ENCODE data around the gene HUS1B.

Gene HUS1B

GRCh38 chr6:684831-685636, 28.1 kb upstream of the HUS1B start:
- TF ChIP-seq GATA3 (IDR thresholded peaks at IDR 0.05; ENCODE audit: low read depth, low read length) (no peak), GATA2 (IDR thresholded peaks at IDR 0.05; ENCODE audit: low read depth, low read length) (no peak)

DNA sequence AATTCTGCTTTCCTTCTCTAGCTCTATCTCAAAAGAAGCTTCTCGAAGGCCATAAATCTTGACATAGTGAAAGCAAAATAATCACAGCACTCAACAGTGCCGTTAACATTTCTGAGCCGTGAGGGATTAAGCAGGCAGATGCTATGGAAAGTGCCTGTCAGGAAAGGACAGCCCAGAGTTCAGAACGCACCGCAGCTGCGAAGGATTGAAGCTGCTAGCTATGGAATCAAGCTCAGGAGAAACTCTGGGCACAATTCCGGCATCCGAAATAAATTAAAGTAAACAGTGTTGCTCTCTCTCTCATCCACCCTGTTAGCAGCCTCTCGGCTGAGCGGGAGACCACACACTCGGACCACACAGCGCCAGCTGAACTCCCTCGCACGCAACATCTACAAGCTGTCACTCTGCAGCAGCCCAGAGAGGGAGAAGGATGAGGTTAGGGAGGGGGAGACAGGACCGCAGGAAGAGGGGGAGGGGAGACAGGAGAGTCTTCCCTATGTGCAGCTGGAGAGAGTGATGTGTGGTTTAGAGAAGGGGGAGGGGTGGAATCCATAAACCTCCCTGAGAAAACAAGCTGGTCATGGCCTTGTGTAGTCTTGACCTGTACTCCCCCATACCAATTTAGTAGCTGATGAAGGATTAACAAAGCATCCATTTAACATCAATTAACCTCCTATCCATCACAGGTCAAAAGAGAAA, 27.0 kb upstream of the HUS1B start:
- no peak for TF ChIP-seq GATA2 (IDR thresholded peaks at IDR 0.05; ENCODE audit: low read depth, low read length)
- TF ChIP-seq GATA3 (IDR thresholded peaks at IDR 0.05; ENCODE audit: low read depth, low read length): no peak

DNA sequence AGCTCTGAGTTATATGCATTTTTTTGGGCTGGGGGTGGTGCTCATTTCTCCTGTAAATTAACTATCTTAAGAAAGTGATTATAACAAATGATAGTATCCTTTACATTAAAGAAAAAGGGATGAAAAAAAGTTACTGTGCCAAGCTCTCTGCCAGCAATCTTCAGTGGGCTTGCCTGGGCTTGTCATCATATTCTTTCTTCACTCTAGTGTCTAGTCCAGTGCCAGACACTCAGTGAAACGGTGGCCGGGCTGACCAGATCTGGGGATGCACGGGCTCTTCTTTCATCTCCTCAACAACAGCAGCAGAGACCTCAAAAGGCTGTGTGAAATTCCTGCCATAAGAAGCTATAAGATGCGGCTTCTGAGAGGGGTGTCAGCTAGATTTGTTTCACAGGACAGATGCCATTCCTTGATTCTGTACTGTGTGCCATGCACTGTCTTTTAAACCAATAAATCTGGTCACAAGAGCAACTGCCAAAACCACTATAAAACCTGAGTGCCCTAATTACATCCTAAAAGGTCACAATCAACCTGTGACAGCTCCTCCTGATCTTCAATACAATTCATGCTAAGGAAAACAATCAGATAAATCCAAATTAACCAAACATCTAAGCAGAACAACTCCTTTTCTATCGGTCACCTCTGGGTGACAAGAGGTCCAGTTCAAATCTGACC, 23.9 kb upstream of the HUS1B start:
- TF ChIP-seq GATA2 (IDR thresholded peaks at IDR 0.05; ENCODE audit: low read depth, low read length): no peak
- TF ChIP-seq GATA3 (IDR thresholded peaks at IDR 0.05; ENCODE audit: low read depth, low read length): no peak

DNA sequence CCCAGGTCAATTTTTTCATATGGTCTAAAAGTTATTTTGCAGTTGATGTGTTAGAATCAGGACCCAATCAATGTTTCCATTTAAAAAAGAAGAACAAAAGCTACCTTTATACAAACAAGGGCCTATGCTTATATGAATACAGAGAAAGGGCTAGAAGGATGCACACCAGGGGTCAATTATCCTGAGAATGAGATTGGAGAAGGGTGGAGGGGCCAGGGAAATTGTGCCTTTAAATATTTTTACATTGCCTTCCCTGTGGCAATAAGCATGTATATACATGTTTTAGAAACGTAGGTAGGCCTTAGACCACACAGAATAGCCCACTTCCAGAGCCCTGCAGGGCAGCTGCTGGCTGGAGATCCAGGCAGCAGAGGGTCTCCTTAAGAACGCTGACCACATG, 23.4 kb upstream of the HUS1B start:
- no peak for TF ChIP-seq GATA2 (IDR thresholded peaks at IDR 0.05; ENCODE audit: low read depth, low read length)
- TF ChIP-seq GATA3 (IDR thresholded peaks at IDR 0.05; ENCODE audit: low read depth, low read length): no peak

GRCh38 chr6:679282-679681, 22.4 kb upstream of the HUS1B start:
- TF ChIP-seq GATA2 (IDR thresholded peaks at IDR 0.05; ENCODE audit: low read depth, low read length): no peak
- no peak for TF ChIP-seq GATA3 (IDR thresholded peaks at IDR 0.05; ENCODE audit: low read depth, low read length)

DNA sequence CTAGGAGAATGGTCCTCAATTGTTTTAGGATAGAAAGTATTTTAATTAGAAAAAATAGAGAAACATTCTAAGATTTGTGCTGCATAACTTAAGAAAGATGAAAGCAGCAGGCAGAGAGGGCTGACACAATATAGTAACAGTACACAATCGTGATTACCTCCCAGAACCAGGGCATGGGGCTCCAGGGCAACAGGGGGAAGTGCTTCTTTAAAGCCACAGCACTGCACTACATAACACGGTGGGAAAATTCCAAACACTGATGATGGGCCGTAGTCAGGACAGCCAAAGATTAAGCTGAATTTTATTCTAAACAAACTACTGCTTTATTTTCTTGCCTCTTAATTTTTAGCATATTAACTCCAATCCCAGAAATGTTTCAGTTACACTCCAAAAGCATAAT, 21.6 kb upstream of the HUS1B start:
- no peak for TF ChIP-seq GATA2 (IDR thresholded peaks at IDR 0.05; ENCODE audit: low read depth, low read length)
- TF ChIP-seq GATA3 (IDR thresholded peaks at IDR 0.05; ENCODE audit: low read depth, low read length): no peak

GRCh38 chr6:677919-678318, 21.0 kb upstream of the HUS1B start:
- no peak for TF ChIP-seq GATA3 (IDR thresholded peaks at IDR 0.05; ENCODE audit: low read depth, low read length)

DNA sequence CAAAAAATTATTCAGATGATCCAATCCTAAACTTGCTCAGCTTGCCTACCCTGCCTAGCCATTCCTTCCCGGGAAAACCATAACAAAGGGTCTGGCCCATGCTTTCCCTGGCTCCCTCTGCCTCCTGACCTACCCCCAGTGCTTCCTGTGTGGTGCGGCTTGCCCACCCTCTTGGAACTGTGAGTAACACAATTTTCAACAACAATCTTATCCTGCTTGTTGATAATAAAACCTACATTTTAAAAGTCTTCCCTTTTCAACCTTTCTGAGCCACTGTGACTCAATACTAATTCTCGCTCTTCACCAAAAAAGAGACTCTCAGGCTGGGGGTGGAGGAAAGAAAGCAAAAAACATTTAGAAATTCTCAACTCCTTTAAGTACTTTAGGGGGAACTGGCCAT, 18.1 kb upstream of the HUS1B start:
- TF ChIP-seq GATA2 (IDR thresholded peaks at IDR 0.05; ENCODE audit: low read depth, low read length) (no peak), GATA3 (IDR thresholded peaks at IDR 0.05; ENCODE audit: low read depth, low read length) (no peak)

DNA sequence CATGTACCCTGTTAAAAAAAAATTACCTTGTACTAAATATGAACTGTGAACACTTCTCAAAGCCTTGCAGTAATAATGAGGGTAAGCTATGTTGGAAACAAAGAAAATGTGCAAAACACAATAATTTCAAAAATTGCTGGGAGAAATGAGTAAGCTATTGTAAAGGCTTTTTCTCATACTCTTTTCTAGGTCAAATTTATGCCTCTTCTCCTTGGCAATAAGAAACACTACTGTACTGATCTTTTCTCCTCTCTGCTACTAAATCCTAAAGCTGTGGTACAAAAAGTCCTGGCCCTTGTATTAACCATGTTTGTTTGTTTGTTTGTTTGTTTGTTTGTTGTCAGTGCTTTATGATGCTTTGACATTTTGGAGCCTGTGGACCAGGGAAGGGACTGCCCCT, 17.5 kb upstream of the HUS1B start:
- no peak for TF ChIP-seq GATA2 (IDR thresholded peaks at IDR 0.05; ENCODE audit: low read depth, low read length)
- no peak for TF ChIP-seq GATA3 (IDR thresholded peaks at IDR 0.05; ENCODE audit: low read depth, low read length)

DNA sequence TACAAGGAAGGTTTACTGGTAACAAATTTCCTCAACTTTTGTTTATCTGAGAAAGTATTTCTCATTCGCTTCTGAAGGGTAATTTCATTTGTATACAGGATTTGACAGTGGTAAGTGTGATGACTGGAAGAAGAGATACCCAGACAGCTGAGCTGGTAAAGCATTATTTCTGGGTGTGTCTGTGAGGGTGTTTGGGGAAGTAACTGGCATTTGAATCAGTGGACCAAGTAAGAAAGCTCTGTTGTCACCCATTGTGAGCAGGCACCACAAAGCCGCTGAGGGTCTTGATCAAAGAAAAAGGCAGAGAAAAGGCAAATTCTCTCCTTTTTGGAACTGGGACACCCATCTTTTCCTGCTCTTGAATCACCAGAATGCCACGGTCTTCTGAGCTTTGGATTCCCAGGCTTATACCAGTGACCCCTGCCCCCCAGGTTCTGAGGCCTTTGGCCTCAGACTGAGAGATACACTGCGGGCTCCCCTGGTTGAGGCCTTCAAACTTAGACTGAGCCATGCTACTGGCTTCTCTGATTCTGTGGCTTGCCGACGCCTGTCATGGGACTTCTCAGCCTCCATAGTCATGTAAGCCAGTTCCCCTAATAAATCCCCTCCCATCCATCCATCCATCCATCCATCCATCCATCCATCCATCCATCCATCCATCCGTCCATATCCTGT, 10.5 kb upstream of the HUS1B start:
- TF ChIP-seq GATA2 (IDR thresholded peaks at IDR 0.05; ENCODE audit: low read depth, low read length): no peak
- no peak for TF ChIP-seq GATA3 (IDR thresholded peaks at IDR 0.05; ENCODE audit: low read depth, low read length)

GRCh38 chr6:665403-666267, 8.7 kb upstream of the HUS1B start:
- no peak for TF ChIP-seq GATA2 (IDR thresholded peaks at IDR 0.05; ENCODE audit: low read depth, low read length)
- TF ChIP-seq GATA3 (IDR thresholded peaks at IDR 0.05; ENCODE audit: low read depth, low read length): no peak

- TF ChIP-seq GATA3 (IDR thresholded peaks at IDR 0.05; ENCODE audit: low read depth, low read length) (no peak), GATA2 (IDR thresholded peaks at IDR 0.05; ENCODE audit: low read depth, low read length) (no peak)
Measured at GRCh38 chr6:659716-660581, 3.0 kb upstream of the HUS1B start.

Measured in SH-SY5Y (cell line).